HEK293T (cell line): Measurements from ENCODE around the gene KRTAP10-2.

Source experiments
- ARNT ChIP-seq: fragments of 450-650 bp; IDR thresholded peaks from 2 replicates; pipeline ENCODE4 v1.6.1; 2017; ENCODE audit warnings: mild to moderate bottlenecking
- BHLHE40 ChIP-seq: fragments of 450-650 bp; IDR thresholded peaks from 2 replicates; pipeline ENCODE4 v1.6.1; 2016; ENCODE audit warnings: mild to moderate bottlenecking, moderate library complexity, borderline replicate concordance
- ELF4 ChIP-seq: fragments of 450-650 bp; IDR thresholded peaks from 2 replicates; pipeline ENCODE4 v1.6.1; 2017; ENCODE audit warnings: antibody characterized with exemption
- FOXK2 ChIP-seq: fragments of 450-650 bp; IDR thresholded peaks from 2 replicates; pipeline ENCODE4 v1.6.1; 2016; ENCODE audit warnings: mild to moderate bottlenecking
- HDGF ChIP-seq: fragments of 450-650 bp; IDR thresholded peaks from 2 replicates; pipeline ENCODE4 v1.6.1; 2017; ENCODE audit warnings: antibody characterized with exemption, borderline replicate concordance
- NFRKB ChIP-seq: fragments of 450-650 bp; IDR thresholded peaks from 2 replicates; pipeline ENCODE4 v1.6.1; 2016; ENCODE audit warnings: mild to moderate bottlenecking, moderate library complexity
- PKNOX1 ChIP-seq: fragments of 450-650 bp; IDR thresholded peaks from 2 replicates; pipeline ENCODE4 v1.6.1; 2016
- SP1 ChIP-seq: fragments of 450-650 bp; IDR thresholded peaks from 2 replicates; pipeline ENCODE4 v1.6.1; 2017
- SUZ12 ChIP-seq: fragments of 450-650 bp; IDR thresholded peaks from 2 replicates; pipeline ENCODE4 v1.6.1; 2016; ENCODE audit warnings: mild to moderate bottlenecking
- TARDBP ChIP-seq: fragments of 450-650 bp; IDR thresholded peaks from 2 replicates; pipeline ENCODE4 v1.6.1; 2016
- ZNF384 ChIP-seq: fragments of 450-650 bp; IDR thresholded peaks from 2 replicates; pipeline ENCODE4 v1.6.1; 2016

- TF ChIP-seq BHLHE40, result no peak
- TF ChIP-seq ZNF384, result no peak
- no peak for TF ChIP-seq HDGF
- TF ChIP-seq SP1, result no peak
- no peak for TF ChIP-seq FOXK2
- TF ChIP-seq PKNOX1, result no peak
- no peak for TF ChIP-seq ARNT
- TF ChIP-seq ELF4, result no peak
- TF ChIP-seq TARDBP, result no peak
- no peak for TF ChIP-seq SUZ12
- TF ChIP-seq NFRKB, result no peak
Observed at GRCh38 chr21:44578371-44579055, 27.2 kb upstream of the KRTAP10-2 start.
